GM10248 (cell line): ENCODE measurements around the gene HOXC10.

Experiments used
- CTCF ChIA-PET: fragments of 300-600 bp; sonication (Branson Sonifier 250); formaldehyde crosslinking; extraction: SDS; loops from one replicate; lab custom pipeline; 2021; ENCODE audit warnings: antibody characterized with exemption; lab: Yijun Ruan, JAX
- POLR2A ChIA-PET: fragments of 350-650 bp; sonication (Branson Sonifier 250); formaldehyde crosslinking; extraction: SDS; loops from one replicate; lab custom pipeline; 2020; ENCODE audit warnings: antibody characterized with exemption; lab: Yijun Ruan, JAX
- DNase-seq: peaks from one replicate; pipeline ENCODE4 v3.0.0; 2012; ENCODE audit errors: extremely low spot score
- CTCF ChIP-seq: IDR thresholded peaks from 2 replicates; pipeline ENCODE4 v1.5.1; 2012; ENCODE audit warnings: mild to moderate bottlenecking, low read depth; ENCODE audit errors: extremely low read depth, missing control alignments, control extremely low read depth

HOXC10 gene

GRCh38 chr12:54012631-54013409 is 27.9 kb downstream of the HOXC10 start:
- CTCF ChIA-PET: interaction anchor here (0.6 to 2.7 kb wide), 6 partner anchors 19 to 204 kb away, joined by 3 to 11 read pairs (median 4); partner anchors contain the start of gene HOXC10
- no peak for DNase-seq
- TF ChIP-seq CTCF: no peak
- POLR2A ChIA-PET: no interaction called here

- DNase-seq: no peak
- no peak for TF ChIP-seq CTCF
- ChIA-PET CTCF (interaction anchor here (1.0 to 4.2 kb wide), 7 partner anchors 8 to 193 kb away, joined by 3 to 26 read pairs (median 9); partner anchors contain the start of genes HOXC10 and HOXC5), POLR2A (no interaction called here)
These were observed 29.6 kb downstream of the HOXC10 start for GRCh38 chr12:54014377-54015017.

- ChIA-PET CTCF (interaction anchor here (1.0 to 4.2 kb wide), 7 partner anchors 9 to 192 kb away, joined by 3 to 26 read pairs (median 7); partner anchors contain the start of genes HOXC10 and HOXC5), POLR2A (no interaction called here)
- no peak for TF ChIP-seq CTCF
- DNase-seq: no peak
These were observed 30.3 kb downstream of the HOXC10 start for GRCh38 chr12:54015018-54015931.

- no peak for TF ChIP-seq CTCF
- POLR2A ChIA-PET: no interaction called here
- DNase-seq: no peak
- CTCF ChIA-PET: interaction anchor here (0.7 to 4.2 kb wide), 10 partner anchors 9 to 201 kb away, joined by 3 to 26 read pairs (median 6); partner anchors contain the start of genes HOXC10 and HOXC5
These were observed 31.1 kb downstream of the HOXC10 start for GRCh38 chr12:54016051-54016450.

- CTCF ChIA-PET: interaction anchor here (0.7 to 4.2 kb wide), 12 partner anchors 10 to 200 kb away, joined by 3 to 26 read pairs (median 6); partner anchors contain the start of genes HOXC10, HOXC5 and SMUG1
- no peak for TF ChIP-seq CTCF
- no peak for DNase-seq
- POLR2A ChIA-PET: no interaction called here
These were observed 31.6 kb downstream of the HOXC10 start for GRCh38 chr12:54016478-54016964.
